H1 (cell line): ENCODE measurements around the gene FAM216A. TPM values are rescaled to one million over a fixed set of nuclear protein-coding genes. Genes with fewer than 3 reads are reported as not detected.
A peak's percentile ranks its signal among the peaks of the same experiment; 100 is the strongest.

ENCODE experiments used
- CTCF ChIA-PET: fragments of 300-600 bp; sonication (Branson Sonifier 250); formaldehyde crosslinking; loops from one replicate; lab custom pipeline; 2021; ENCODE audit not compliant: partially characterized antibody; lab: Charles Lee
- POLR2A ChIA-PET: fragments of 300-600 bp; sonication (Branson Sonifier 250); formaldehyde crosslinking; loops from one replicate; lab custom pipeline; 2021; ENCODE audit warnings: inconsistent platforms; ENCODE audit not compliant: partially characterized antibody; lab: Charles Lee
- DNase-seq, 2 experiments: peaks; one replicate each; pipeline versions ENCODE4 v3.0.0 to v3.0.0-alpha.2; 2010 to 2022; ENCODE audit warnings: low spot score in 2 of 2, low read depth in 1 of 2, mixed read lengths in 1 of 2
- FAIRE-seq: peaks from 2 replicates; lab custom pipeline; 2011; peaks lifted over from hg19 to GRCh38; lab: Jason Lieb, UNC
- H2AFZ ChIP-seq: 2 replicates; pipeline ENCODE4 v1.8.1; 2012; ENCODE audit warnings: low read length, inconsistent platforms
- H2AK5ac ChIP-seq: 2 replicates; pipeline ENCODE4 v1.6.1; 2013; ENCODE audit warnings: low read depth, low read length
- H2BK120ac ChIP-seq: replicated peaks from 2 replicates; pipeline ENCODE3; 2013; ENCODE audit warnings: low read depth, low read length, inconsistent platforms
- H2BK12ac ChIP-seq: 2 replicates; pipeline ENCODE4 v1.6.1; 2013; ENCODE audit warnings: low read depth, low read length
- H2BK15ac ChIP-seq: 2 replicates; pipeline ENCODE4 v1.6.1; 2013; ENCODE audit warnings: low read length
- H2BK20ac ChIP-seq: 2 replicates; pipeline ENCODE4 v1.6.1; 2013; ENCODE audit warnings: low read length
- H2BK5ac ChIP-seq: 2 replicates; pipeline ENCODE4 v1.6.1; 2013; ENCODE audit warnings: low read depth, low read length
- H3K14ac ChIP-seq: 2 replicates; pipeline ENCODE4 v1.6.1; 2013; ENCODE audit warnings: inconsistent platforms; ENCODE audit not compliant: insufficient read length
- H3K18ac ChIP-seq: 2 replicates; pipeline ENCODE4 v1.6.1; 2013; ENCODE audit warnings: low read length; ENCODE audit errors: extremely low read depth
- H3K23ac ChIP-seq: 2 replicates; pipeline ENCODE4 v1.6.1; 2013; ENCODE audit warnings: inconsistent platforms; ENCODE audit not compliant: insufficient read length
- H3K23me2 ChIP-seq: 2 replicates; pipeline ENCODE4 v1.6.1; 2013; ENCODE audit warnings: low read depth, low read length
- H3K27ac ChIP-seq: 2 replicates; pipeline ENCODE4 v1.6.1; 2011; ENCODE audit warnings: low read depth, low read length, inconsistent platforms
- H3K27me3 ChIP-seq, 4 experiments: replicated peaks in 1 of 4; 1 replicate in 1 of 4; 2 replicates in 3 of 4; pipeline versions ENCODE4 v1.6.1 to v1.8.1; 2011 to 2013; ENCODE audit warnings: low read length in 3 of 4, mild to moderate bottlenecking in 3 of 4, inconsistent platforms in 2 of 4, mixed read lengths in 2 of 4, moderate library complexity in 1 of 4; ENCODE audit not compliant: control insufficient read depth in 3 of 4, insufficient read depth in 3 of 4; ENCODE audit errors: extremely low read depth in 1 of 4
- H3K36me3 ChIP-seq, 4 experiments: 2 replicates each; pipeline versions ENCODE4 v1.6.1 to v1.8.1; 2011 to 2013; ENCODE audit warnings: mild to moderate bottlenecking in 4 of 4, low read length in 3 of 4, moderate library complexity in 2 of 4, control low read depth in 1 of 4, inconsistent platforms in 1 of 4; ENCODE audit not compliant: insufficient read depth in 4 of 4, control insufficient read depth in 2 of 4
- H3K4ac ChIP-seq: replicated peaks from 2 replicates; pipeline ENCODE3; 2013; ENCODE audit warnings: low read length, low read depth, mixed read lengths, inconsistent platforms; ENCODE audit not compliant: insufficient read length
- H3K4me1 ChIP-seq, 4 experiments: replicated peaks in 1 of 4; 1 replicate in 1 of 4; 2 replicates in 3 of 4; pipeline versions ENCODE4 v1.6.1 to v1.8.1; 2011 to 2013; ENCODE audit warnings: low read length in 3 of 4, inconsistent platforms in 2 of 4, mixed read lengths in 1 of 4; ENCODE audit not compliant: insufficient read depth in 4 of 4, control insufficient read depth in 3 of 4
- H3K4me2 ChIP-seq, 2 experiments: 2 replicates each; pipeline versions ENCODE4 v1.6.1 to v1.8.1; 2011 to 2013; ENCODE audit warnings: low read depth in 2 of 2, low read length in 2 of 2, control low read depth in 1 of 2, inconsistent platforms in 1 of 2, mild to moderate bottlenecking in 1 of 2; ENCODE audit not compliant: insufficient read depth in 1 of 2
- H3K4me3 ChIP-seq, 4 experiments: fragments of 200-600, 300-600 bp in 1 of 4; sonication (generic), shearing (Covaris generic), sonication (Bioruptor Twin) in 1 of 4; 2 replicates each; pipeline versions ENCODE4 v1.5.1 to v1.8.1; 2011 to 2016; ENCODE audit warnings: low read length in 4 of 4, low read depth in 3 of 4, control low read depth in 2 of 4, inconsistent platforms in 2 of 4, mild to moderate bottlenecking in 2 of 4, mixed read lengths in 1 of 4, moderate library complexity in 1 of 4; ENCODE audit not compliant: insufficient read depth in 2 of 4; ENCODE audit errors: extremely low read depth in 1 of 4
- H3K56ac ChIP-seq: replicated peaks from 2 replicates; pipeline ENCODE3; 2013; ENCODE audit warnings: low read depth, mild to moderate bottlenecking, mixed read lengths, low read length, inconsistent platforms; ENCODE audit not compliant: insufficient read length
- H3K79me1 ChIP-seq: 2 replicates; pipeline ENCODE4 v1.6.1; 2013; ENCODE audit warnings: low read depth, low read length, control low read depth
- H3K79me2 ChIP-seq, 2 experiments: 2 replicates each; pipeline versions ENCODE4 v1.6.1 to v1.8.1; 2012 to 2013; ENCODE audit warnings: low read length in 2 of 2, mild to moderate bottlenecking in 2 of 2, inconsistent platforms in 1 of 2; ENCODE audit not compliant: insufficient read depth in 2 of 2, control insufficient read depth in 1 of 2
- H3K9ac ChIP-seq, 4 experiments: replicated peaks in 1 of 4; 1 replicate in 1 of 4; 2 replicates in 3 of 4; pipeline versions ENCODE4 v1.6.1 to v1.8.1; 2011 to 2013; ENCODE audit warnings: low read depth in 3 of 4, low read length in 3 of 4, control low read depth in 2 of 4, mild to moderate bottlenecking in 2 of 4, moderate library complexity in 2 of 4, inconsistent platforms in 1 of 4; ENCODE audit errors: extremely low read depth in 1 of 4
- H3K9me3 ChIP-seq, 2 experiments: 2 replicates each; pipeline versions ENCODE4 v1.6.1 to v1.8.1; 2012 to 2013; ENCODE audit warnings: mild to moderate bottlenecking in 2 of 2, moderate library complexity in 2 of 2, control low read depth in 1 of 2, inconsistent platforms in 1 of 2, low read depth in 1 of 2, low read length in 1 of 2, mixed read lengths in 1 of 2; ENCODE audit not compliant: insufficient read depth in 2 of 2
- H4K20me1 ChIP-seq, 2 experiments: replicated peaks in 1 of 2; 2 replicates each; pipeline versions ENCODE3 to v1.8.1; 2011 to 2013; ENCODE audit warnings: inconsistent platforms in 2 of 2, low read length in 2 of 2, mild to moderate bottlenecking in 1 of 2; ENCODE audit not compliant: insufficient read depth in 2 of 2, control insufficient read depth in 1 of 2
- H4K5ac ChIP-seq: 2 replicates; pipeline ENCODE4 v1.6.1; 2013; ENCODE audit warnings: low read length, low read depth, mixed read lengths, inconsistent platforms; ENCODE audit not compliant: insufficient read length
- H4K8ac ChIP-seq: 2 replicates; pipeline ENCODE4 v1.8.0; 2013; ENCODE audit warnings: mild to moderate bottlenecking, moderate library complexity, low read length, inconsistent platforms; ENCODE audit not compliant: insufficient read depth; ENCODE audit errors: extremely low read depth
- H4K91ac ChIP-seq: replicated peaks from 2 replicates; pipeline ENCODE3; 2013; ENCODE audit warnings: low read length, mixed read lengths, inconsistent platforms; ENCODE audit not compliant: insufficient read length
- CHD2 ChIP-seq: IDR thresholded peaks from 2 replicates; pipeline ENCODE4 v1.6.1; 2012; ENCODE audit warnings: low read length, improper control_type of control experiment
- CTBP2 ChIP-seq: IDR thresholded peaks from 2 replicates; pipeline ENCODE4 v1.7.0; 2011; ENCODE audit warnings: borderline replicate concordance, mild to moderate bottlenecking, moderate library complexity, mixed read lengths, low read length; ENCODE audit not compliant: insufficient read depth, insufficient read length
- HDAC2 ChIP-seq, 2 experiments: fragments of 300-600 bp in 1 of 2; sonication (generic) in 1 of 2; IDR thresholded peaks; 2 replicates each; pipeline ENCODE4 v1.6.1; 2011 to 2012; ENCODE audit warnings: low read depth in 2 of 2, low read length in 2 of 2, mild to moderate bottlenecking in 2 of 2, moderate library complexity in 2 of 2, borderline replicate concordance in 1 of 2, inconsistent platforms in 1 of 2
- KDM1A ChIP-seq: fragments of 200-600, 300-600 bp; sonication (generic); IDR thresholded peaks from 2 replicates; pipeline ENCODE4 v1.7.1; 2016; ENCODE audit warnings: mild to moderate bottlenecking, low read length, borderline replicate concordance
- NRF1 ChIP-seq: IDR thresholded peaks from 2 replicates; pipeline ENCODE4 v1.6.1; 2011; ENCODE audit warnings: mild to moderate bottlenecking, low read depth, low read length, improper control_type of control experiment
- PHF8 ChIP-seq: fragments of 200-600 bp; sonication (generic); conservative IDR thresholded peaks from 2 replicates; pipeline ENCODE4 v1.7.1; 2012; ENCODE audit warnings: low read depth, mild to moderate bottlenecking, inconsistent platforms, low read length, moderate library complexity
- POLR2AphosphoS5 ChIP-seq: IDR thresholded peaks from 2 replicates; pipeline ENCODE4 v1.6.1; 2011; ENCODE audit warnings: low read depth, low read length
- RAD21 ChIP-seq, 2 experiments: IDR thresholded peaks in 1 of 2; conservative IDR thresholded peaks in 1 of 2; 2 replicates each; pipeline ENCODE4 v1.6.1; 2011; ENCODE audit warnings: low read depth in 2 of 2, low read length in 2 of 2, improper control_type of control experiment in 1 of 2, inconsistent platforms in 1 of 2, mild to moderate bottlenecking in 1 of 2, moderate library complexity in 1 of 2
- SRF ChIP-seq: IDR thresholded peaks from 2 replicates; pipeline ENCODE4 v1.6.1; 2011; ENCODE audit warnings: mild to moderate bottlenecking, low read depth, low read length, moderate library complexity
- SUZ12 ChIP-seq: fragments of 200-600 bp; sonication (generic); IDR thresholded peaks from 2 replicates; pipeline ENCODE4 v1.6.1; 2012; ENCODE audit warnings: mild to moderate bottlenecking, inconsistent platforms, low read length, moderate library complexity, mixed read lengths
- TAF7 ChIP-seq: optimal IDR thresholded peaks from 2 replicates; pipeline ENCODE3; 2011; ENCODE audit warnings: low read depth, mild to moderate bottlenecking, inconsistent platforms, low read length, moderate library complexity, borderline replicate concordance
- TEAD4 ChIP-seq: IDR thresholded peaks from 2 replicates; pipeline ENCODE4 v1.6.1; 2012; ENCODE audit warnings: low read depth, low read length, inconsistent platforms, mixed read lengths
- WGBS, 2 experiments: shearing (Covaris generic) in 1 of 2; methylation state at CpG; one replicate each; pipeline versions ENCODE4 v1.1.6 to v1.1.7; 2013 to 2015; ENCODE audit warnings: low lambda C conversion rate in 2 of 2, mixed read lengths in 2 of 2, inconsistent platforms in 1 of 2, low coverage in 1 of 2, missing lambda C conversion rate in 1 of 2; ENCODE audit not compliant: insufficient replicate concordance in 2 of 2, insufficient coverage in 1 of 2, insufficient read length in 1 of 2; ENCODE audit errors: extremely low coverage in 1 of 2, missing lambda C conversion rate in 1 of 2; 5-methylcytosine and 5-hydroxymethylcytosine counted together
- polyA plus RNA-seq, 7 experiments: library from polyadenylated mRNA; depleted of rRNA in 3 of 7; stranded (reverse) in 5 of 7; unstranded in 2 of 7; fragments of >200 nt in 5 of 7; fragments of 200-250 nt in 2 of 7; gene quantifications; 1 replicate in 5 of 7; 2 replicates in 1 of 7; 4 replicates in 1 of 7; pipeline versions ENCODE4 v1.2.1 to v1.2.3, GENCODE V29; 2011 to 2013; ENCODE audit warnings: missing spikeins in 2 of 7, mixed read lengths in 2 of 7
- total RNA-seq: library from RNA; stranded (reverse); fragmentation: NEBNext Ultra II Directional; extraction: Animal tissue kit (Norgen Biotek cat#: 25700); gene quantifications from 2 replicates; pipeline ENCODE4 v1.2.1, GENCODE V29; 2021
- TF ChIP-seq, protein P1 (sequence below): IDR thresholded peaks from 2 replicates; pipeline ENCODE4 v1.6.1; 2011; ENCODE audit warnings: low read length, improper control_type of control experiment

FAM216A gene
- total and polyA plus RNA-seq, 2 of the 8 experiments (the other 6 are each of a cell fraction or from before 2014, with no cell fraction given): 19.8 to 24.6 TPM

DNA sequence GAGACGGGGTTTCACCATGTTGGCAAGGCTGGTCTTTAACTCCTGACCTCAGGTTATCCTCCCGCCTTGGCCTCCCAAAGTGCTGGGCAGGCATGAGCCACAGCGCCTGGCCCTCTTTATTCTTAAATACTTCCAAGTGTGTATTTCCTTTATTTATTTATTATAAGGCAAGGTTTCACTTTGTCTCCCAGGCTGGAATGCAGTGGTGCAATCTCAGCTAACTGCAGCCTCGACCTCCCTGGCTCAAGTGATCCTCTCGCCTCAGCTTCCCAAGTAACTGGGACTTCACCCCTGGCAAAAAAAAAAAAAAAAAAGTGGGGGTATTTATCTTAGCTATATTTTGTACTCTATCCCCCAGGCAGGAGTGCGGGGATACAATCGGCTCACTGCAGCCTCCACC lies 6.8 kb downstream of the FAM216A start:
- no peak overlapping the region for H4K91ac ChIP-seq
- no peak overlapping the region for H3K4ac ChIP-seq
- no peak overlapping the region for H3K56ac ChIP-seq
- no peaks in the 10 kb centered on the region for H3K23me2 ChIP-seq
- H2BK5ac ChIP-seq: no peak overlapping the region
- H2AFZ ChIP-seq: no peak overlapping the region
- H3K23ac ChIP-seq: no peak overlapping the region
- 93% methylated on average over 7 of the region's 7 CpGs; no CpG with 5 or more reads in 1 of the 2 experiments for WGBS, 2 experiments
- DNase-seq (peak in 1 of 2 experiments; percentile 17), FAIRE-seq (no peak)
- H2BK15ac ChIP-seq: no peak overlapping the region
- H3K4me1 ChIP-seq: no peaks in the 10 kb centered on the region
- H2BK12ac ChIP-seq: no peak overlapping the region
- H3K36me3 ChIP-seq: peaks cover 0 to 8% (median 0%) of the 10 kb centered on the region in 4 experiments; a peak in 2 of 8 replicates
- no peak overlapping the region for H3K14ac ChIP-seq
- no peak overlapping the region for H3K18ac ChIP-seq
- H2BK20ac ChIP-seq: no peak overlapping the region
- H4K20me1 ChIP-seq: peaks cover 0 to 2% of the 10 kb centered on the region in 2 experiments
- H3K79me1 ChIP-seq: no peaks in the 10 kb centered on the region
- H3K4me2 ChIP-seq: no peak overlapping the region
- H2AK5ac ChIP-seq: no peak overlapping the region
- no peaks in the 10 kb centered on the region for H3K27me3 ChIP-seq
- no peak overlapping the region for H3K9ac ChIP-seq
- no peaks in the 10 kb centered on the region for H3K9me3 ChIP-seq
- ChIA-PET CTCF (no interaction called here), POLR2A (no interaction called here)
- no peaks in the 10 kb centered on the region for H3K79me2 ChIP-seq
- no peak overlapping the region for H4K8ac ChIP-seq
- H3K27ac ChIP-seq: no peak overlapping the region
- H4K5ac ChIP-seq: no peak overlapping the region
- H3K4me3 ChIP-seq: no peak overlapping the region
- H2BK120ac ChIP-seq: no peak overlapping the region
- TF ChIP-seq HDAC2 (IDR thresholded peaks at IDR 0.05; ENCODE audit: borderline replicate concordance in 1 of 2, low read depth in 2 of 2, low read length in 2 of 2) (no peak), POLR2AphosphoS5 (no peak), NRF1 (no peak), PHF8 (no peak), SRF (no peak), KDM1A (no peak), RAD21 (IDR thresholded peaks at IDR 0.05 in 1 of 2, conservative IDR thresholded peaks at IDR 0.05 in 1 of 2; ENCODE audit: low read depth in 2 of 2, low read length in 2 of 2) (no peak), CHD2 (no peak), CTBP2 (no peak), TEAD4 (no peak), SUZ12 (no peak), TAF7 (no peak)
- TF ChIP-seq, protein P1, sequence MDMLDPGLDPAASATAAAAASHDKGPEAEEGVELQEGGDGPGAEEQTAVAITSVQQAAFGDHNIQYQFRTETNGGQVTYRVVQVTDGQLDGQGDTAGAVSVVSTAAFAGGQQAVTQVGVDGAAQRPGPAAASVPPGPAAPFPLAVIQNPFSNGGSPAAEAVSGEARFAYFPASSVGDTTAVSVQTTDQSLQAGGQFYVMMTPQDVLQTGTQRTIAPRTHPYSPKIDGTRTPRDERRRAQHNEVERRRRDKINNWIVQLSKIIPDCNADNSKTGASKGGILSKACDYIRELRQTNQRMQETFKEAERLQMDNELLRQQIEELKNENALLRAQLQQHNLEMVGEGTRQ: no peak
